Activated CD4-positive, alpha-beta T cell treated with anti-CD3 and anti-CD28 coated beads for 36 hours (primary cell): ENCODE data around the gene SPRR4. TPM values are rescaled to one million over a fixed set of nuclear protein-coding genes. Genes with fewer than 3 reads are reported as not detected.

Experiments
- ATAC-seq: fragments of 200-7000 bp; cut with Tn5 transposase; one replicate; pipeline ENCODE4 v1.10.0; 2021; ENCODE audit warnings: mild to moderate bottlenecking, moderate library complexity
- CTCF ChIA-PET: fragments of 350-600 bp; sonication (Branson Sonifier 250); formaldehyde crosslinking; loops from one replicate; lab custom pipeline; 2021; ENCODE audit warnings: antibody characterized with exemption; lab: Charles Lee
- POLR2A ChIA-PET: fragments of 350-600 bp; sonication (Branson Sonifier 250); formaldehyde crosslinking; loops from one replicate; lab custom pipeline; 2021; ENCODE audit warnings: antibody characterized with exemption, inconsistent platforms; lab: Charles Lee
- DNase-seq: peaks from one replicate; pipeline ENCODE4 v3.0.0-alpha.2; 2020
- H3K27ac Mint-ChIP-seq: one replicate; pipeline ENCODE4 v1.8.0; 2021; ENCODE audit warnings: mixed read lengths
- H3K27me3 Mint-ChIP-seq: one replicate; pipeline ENCODE4 v1.8.0; 2021; ENCODE audit warnings: mixed read lengths
- H3K36me3 Mint-ChIP-seq: one replicate; pipeline ENCODE4 v1.8.0; 2021; ENCODE audit warnings: low read depth, mixed read lengths
- H3K4me1 Mint-ChIP-seq: one replicate; pipeline ENCODE4 v1.8.0; 2021; ENCODE audit warnings: mixed read lengths
- H3K4me3 Mint-ChIP-seq: one replicate; pipeline ENCODE4 v1.8.0; 2021; ENCODE audit warnings: mild to moderate bottlenecking, moderate library complexity, mixed read lengths
- H3K9me3 Mint-ChIP-seq: one replicate; pipeline ENCODE4 v1.8.0; 2021; ENCODE audit warnings: low read depth, mixed read lengths
- intact Hi-C, 2 experiments: fragments of 100-400 bp; cut with DNase I in 1 of 2; cut with micrococcal nuclease in 1 of 2; formaldehyde crosslinking; loops; one replicate each; pipeline versions ENCODE4 v1.14.2 to v1.15.1; 2022 to 2024; cut with DNase I, micrococcal nuclease
- total RNA-seq, 2 experiments: library from RNA; stranded (reverse); gene quantifications; one replicate each; pipeline ENCODE4 v1.2.3, GENCODE V29; 2021

SPRR4 gene, protein sequence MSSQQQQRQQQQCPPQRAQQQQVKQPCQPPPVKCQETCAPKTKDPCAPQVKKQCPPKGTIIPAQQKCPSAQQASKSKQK
- total RNA-seq = not detected

DNA sequence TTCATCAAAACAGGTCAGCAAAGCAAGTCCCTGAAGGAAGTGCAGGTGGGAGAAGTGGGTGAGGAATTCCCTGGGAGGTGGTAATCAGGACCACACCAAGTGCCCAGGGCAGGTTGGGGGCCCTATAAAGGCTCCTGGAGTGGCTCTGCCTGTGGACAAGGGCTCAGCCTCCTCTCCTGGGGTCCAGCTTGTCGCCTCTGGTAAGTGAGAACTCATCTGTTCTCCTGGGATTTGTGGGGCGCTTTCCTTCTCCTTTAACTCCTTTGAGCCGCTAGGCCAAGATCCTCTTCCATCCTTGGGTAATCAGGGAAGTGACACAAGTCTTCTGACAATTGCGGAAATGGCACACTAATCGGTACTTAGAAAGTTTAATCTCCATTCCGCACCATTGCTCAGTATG is at the start of gene SPRR4:
TSS of gene SPRR4 (plus strand) at position 154 of the 400 bp plus-strand sequence. CDS start 1,243 bp downstream, outside the sequence.
- ChIA-PET POLR2A (no interaction called here), CTCF (no interaction called here)
- H3K27me3 Mint-ChIP-seq = peaks cover 15% of the 10 kb centered on the region
- H3K4me1 Mint-ChIP-seq = peaks cover 5% of the 10 kb centered on the region
- no peak within 1 kb of the TSS for H3K27ac Mint-ChIP-seq
- H3K36me3 Mint-ChIP-seq = no peaks in the 10 kb centered on the region
- ATAC-seq (no peak), DNase-seq (no peak)
- intact Hi-C loops = no loop called here
- H3K9me3 Mint-ChIP-seq = no peaks in the 10 kb centered on the region
- no peak within 1 kb of the TSS for H3K4me3 Mint-ChIP-seq

DNA sequence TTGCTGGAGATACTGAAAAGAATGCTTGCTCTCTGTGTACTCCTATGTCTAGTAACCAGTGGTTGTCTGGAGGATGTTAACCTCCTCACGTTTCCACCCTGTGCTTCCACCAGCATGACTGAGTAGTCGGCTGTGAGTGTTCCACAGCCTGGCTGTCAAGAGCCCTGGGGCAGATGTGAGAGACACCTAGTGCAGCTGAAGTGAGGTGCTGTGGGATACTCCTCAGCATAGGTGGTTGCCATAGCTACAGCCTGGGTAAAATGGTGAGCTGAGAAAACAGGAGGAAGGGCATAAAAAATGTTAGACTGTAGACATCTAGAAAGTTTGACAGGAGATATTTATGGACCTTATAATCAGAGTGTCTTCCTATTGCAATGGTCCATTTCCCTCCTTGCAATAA is 46.3 kb upstream of the SPRR4 start:
- intact Hi-C loops = no loop called here
- H3K4me3 Mint-ChIP-seq = no peak overlapping the region

DNA sequence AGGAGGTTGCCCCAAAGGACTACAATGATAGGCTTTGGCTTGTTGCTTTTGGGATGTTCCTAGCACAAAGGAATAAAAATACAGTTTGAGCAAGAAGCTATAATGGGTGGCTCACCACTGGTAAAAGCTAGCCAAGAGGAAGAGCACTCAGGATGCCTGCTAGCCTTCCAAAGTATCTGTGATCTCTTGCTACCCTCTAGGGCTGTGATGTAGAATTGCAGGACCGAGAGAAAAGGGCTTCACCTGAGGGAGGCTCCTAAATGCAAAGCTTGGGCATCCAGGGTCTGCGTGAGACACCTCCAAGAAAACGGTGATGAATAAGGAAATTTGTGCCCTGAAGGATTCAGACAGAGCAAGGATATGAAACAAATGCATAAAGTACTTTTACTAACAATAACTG is 44.4 kb upstream of the SPRR4 start:
- ChIA-PET CTCF (interaction anchor here (0.7 kb wide), 1 partner anchor 55 kb away, joined by 3 read pairs; no protein-coding TSS in a partner anchor), POLR2A (no interaction called here)
- H3K4me3 Mint-ChIP-seq = no peak overlapping the region
- no peaks in the 10 kb centered on the region for H3K9me3 Mint-ChIP-seq
- no peaks in the 10 kb centered on the region for H3K36me3 Mint-ChIP-seq
- intact Hi-C loops = loop anchor here in 1 of 2 experiments (2.0 to 5.0 kb wide), 2 partner anchors 55 to 274 kb away; no protein-coding TSS in a partner anchor
- peaks cover 24% of the 10 kb centered on the region for H3K27me3 Mint-ChIP-seq
- no peak overlapping the region for H3K27ac Mint-ChIP-seq
- DNase-seq (no peak), ATAC-seq (no peak)
- H3K4me1 Mint-ChIP-seq = no peaks in the 10 kb centered on the region

More for the DNA sequence above, 46.3 kb upstream of the SPRR4 start:
- DNase-seq (no peak), ATAC-seq (no peak)
- ChIA-PET CTCF (no interaction called here), POLR2A (no interaction called here)
- Mint-ChIP-seq H3K9me3 (no peaks in the 10 kb centered on the region), H3K27me3 (peaks cover 22% of the 10 kb centered on the region), H3K4me1 (no peaks in the 10 kb centered on the region), H3K36me3 (no peaks in the 10 kb centered on the region), H3K27ac (no peak overlapping the region)

DNA sequence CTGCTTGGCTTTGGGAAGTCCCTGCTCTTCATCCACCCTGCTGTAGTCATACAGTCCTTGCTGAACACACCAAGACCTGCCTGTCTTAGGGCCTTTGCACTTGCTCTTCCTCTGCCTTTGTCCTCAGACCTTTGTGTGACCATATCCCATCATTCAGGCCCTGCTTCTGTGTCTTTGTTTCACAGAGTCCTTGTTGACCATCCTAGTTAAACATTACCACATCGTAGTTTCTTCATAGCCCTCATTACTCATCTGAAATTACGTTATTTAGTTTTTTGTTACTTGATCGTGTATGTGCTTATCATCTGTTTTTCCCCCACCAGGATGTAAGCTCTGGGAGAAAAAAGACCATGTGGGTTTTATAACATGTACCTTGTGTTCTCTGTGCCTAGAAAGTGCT is 41.8 kb upstream of the SPRR4 start:
- no peak for ATAC-seq
- ChIA-PET POLR2A (no interaction called here), CTCF (no interaction called here)
- H3K4me1 Mint-ChIP-seq = no peaks in the 10 kb centered on the region
- no peak overlapping the region for H3K27ac Mint-ChIP-seq
- intact Hi-C loops = loop anchor here in 1 of 2 experiments (5.0 kb wide), 1 partner anchor 276 kb away; no protein-coding TSS in a partner anchor
- no peaks in the 10 kb centered on the region for H3K36me3 Mint-ChIP-seq
- peaks cover 20% of the 10 kb centered on the region for H3K27me3 Mint-ChIP-seq
- no peak for DNase-seq
- no peaks in the 10 kb centered on the region for H3K9me3 Mint-ChIP-seq
- H3K4me3 Mint-ChIP-seq = no peak overlapping the region

DNA sequence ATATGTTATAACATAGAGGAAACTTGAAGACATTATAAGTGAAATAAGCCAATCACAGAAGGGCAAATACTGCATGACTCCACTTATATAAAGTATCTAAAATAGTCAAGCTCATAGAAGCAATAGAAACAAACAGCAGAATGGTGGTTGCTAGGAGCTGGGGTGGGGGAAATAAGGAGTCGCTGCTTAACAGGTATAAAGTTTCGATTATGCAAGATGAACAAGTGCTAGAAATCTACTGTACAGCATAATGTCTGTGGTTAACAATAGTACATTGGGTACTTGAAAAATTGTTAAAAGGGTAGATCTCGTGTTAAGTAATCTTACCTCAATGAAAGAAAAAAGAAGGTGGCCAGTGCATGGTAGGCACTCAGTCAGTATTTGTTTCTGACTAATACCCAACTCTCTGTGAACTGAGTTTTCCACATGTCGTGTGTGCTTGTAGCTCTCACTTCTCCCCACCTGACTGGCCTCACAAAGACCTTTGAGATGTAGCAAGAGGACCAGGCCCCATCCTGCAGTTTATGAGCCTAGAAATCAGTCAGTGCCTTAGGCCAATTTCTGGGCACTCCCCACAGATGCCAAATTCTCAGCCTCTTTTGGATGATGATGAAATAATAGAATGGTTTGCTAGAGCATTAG is 38.2 kb upstream of the SPRR4 start:
- Mint-ChIP-seq H3K4me3 (no peak overlapping the region), H3K27me3 (peaks cover 19% of the 10 kb centered on the region), H3K9me3 (no peaks in the 10 kb centered on the region), H3K4me1 (no peaks in the 10 kb centered on the region), H3K36me3 (no peaks in the 10 kb centered on the region), H3K27ac (no peak overlapping the region)
- ChIA-PET POLR2A (no interaction called here), CTCF (interaction anchor here (0.6 kb wide), 1 partner anchor 858 kb away, joined by 3 read pairs; no protein-coding TSS in a partner anchor)
- intact Hi-C loops = no loop called here
- DNase-seq = no peak
- no peak for ATAC-seq

DNA sequence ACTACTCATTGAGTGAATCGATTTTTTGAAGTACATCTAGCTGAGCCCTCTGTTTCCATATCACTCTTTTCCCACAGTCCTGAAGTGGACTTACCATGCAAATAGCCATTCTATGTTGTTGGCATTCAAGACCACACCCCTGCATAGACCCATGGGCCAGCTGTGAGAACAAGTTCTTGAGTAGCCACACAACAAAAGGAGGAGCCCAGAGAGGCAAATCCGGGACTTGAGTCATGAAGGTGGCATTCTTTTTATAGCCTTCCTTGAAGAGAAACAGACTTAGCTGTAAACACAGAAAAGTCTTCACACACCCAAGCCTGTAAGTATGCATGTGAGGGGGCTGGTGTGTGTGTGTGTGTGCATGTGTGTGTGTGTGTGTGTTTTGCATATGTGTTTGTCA is 37.3 kb upstream of the SPRR4 start:
- no peaks in the 10 kb centered on the region for H3K4me1 Mint-ChIP-seq
- intact Hi-C loops = no loop called here
- ATAC-seq = no peak
- no peak overlapping the region for H3K4me3 Mint-ChIP-seq
- H3K36me3 Mint-ChIP-seq = no peaks in the 10 kb centered on the region
- H3K27ac Mint-ChIP-seq = no peak overlapping the region
- no peak for DNase-seq
- POLR2A ChIA-PET = no interaction called here
- peaks cover 19% of the 10 kb centered on the region for H3K27me3 Mint-ChIP-seq
- CTCF ChIA-PET = no interaction called here
- no peaks in the 10 kb centered on the region for H3K9me3 Mint-ChIP-seq

DNA sequence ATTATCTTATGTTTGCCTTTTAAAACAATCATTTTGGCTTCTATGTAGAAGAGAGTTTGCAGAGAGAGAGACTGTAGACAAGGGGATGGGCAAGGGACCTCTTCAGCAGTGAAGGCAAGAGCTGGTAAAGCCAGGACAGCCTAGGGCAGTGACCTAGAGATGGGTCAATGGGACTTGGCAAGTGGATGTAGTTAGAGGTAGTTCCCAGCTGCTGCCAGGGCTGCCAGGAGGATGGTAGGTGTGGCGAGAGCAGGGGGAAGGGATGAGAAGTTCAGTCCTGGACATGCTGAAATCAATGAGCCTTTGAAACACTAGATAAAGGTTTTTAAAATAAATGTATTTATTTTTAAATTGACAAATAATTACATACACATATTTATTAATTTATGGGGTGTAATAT is 29.8 kb upstream of the SPRR4 start:
- Mint-ChIP-seq H3K27me3 (peaks cover 14% of the 10 kb centered on the region), H3K27ac (no peak overlapping the region), H3K4me3 (no peak overlapping the region), H3K9me3 (no peaks in the 10 kb centered on the region), H3K4me1 (no peaks in the 10 kb centered on the region), H3K36me3 (no peaks in the 10 kb centered on the region)
- CTCF ChIA-PET = no interaction called here
- DNase-seq (no peak), ATAC-seq (no peak)
- intact Hi-C loops = no loop called here
- POLR2A ChIA-PET = no interaction called here

DNA sequence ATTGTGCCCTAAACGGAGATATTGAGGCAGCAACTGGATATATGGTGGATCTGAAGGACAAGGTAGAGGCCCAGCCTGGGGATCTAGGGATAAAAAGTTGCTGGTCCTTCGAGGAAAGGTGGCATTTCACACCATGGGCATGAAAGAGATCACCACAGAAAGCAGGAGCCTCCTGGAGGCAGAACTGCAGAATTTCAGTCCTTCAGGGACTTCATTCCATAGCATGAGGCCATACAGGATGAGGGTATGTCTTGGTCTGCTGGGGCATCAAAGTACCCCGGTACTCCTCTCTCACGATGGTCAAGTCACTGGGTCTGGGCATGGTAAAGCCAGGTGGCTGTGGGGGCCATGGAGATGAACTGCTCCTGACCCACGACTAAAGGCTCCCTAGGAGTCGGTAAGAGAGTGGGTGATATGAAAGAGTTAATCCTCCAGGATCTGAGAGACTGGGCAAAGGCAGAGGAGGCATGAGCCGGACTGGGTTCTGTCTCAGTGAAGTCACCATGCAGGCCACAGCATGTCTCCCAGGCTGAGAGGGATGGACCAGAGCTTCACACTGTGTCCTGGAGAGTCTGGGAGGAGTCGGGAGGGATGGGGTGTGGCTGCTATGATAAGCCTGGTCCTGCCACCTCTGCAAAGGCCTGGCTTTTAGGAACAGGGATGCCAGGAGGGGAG is 29.3 kb upstream of the SPRR4 start:
- no peak overlapping the region for H3K4me3 Mint-ChIP-seq
- H3K36me3 Mint-ChIP-seq = no peaks in the 10 kb centered on the region
- CTCF ChIA-PET = no interaction called here
- ATAC-seq (no peak), DNase-seq (no peak)
- peaks cover 16% of the 10 kb centered on the region for H3K27me3 Mint-ChIP-seq
- POLR2A ChIA-PET = no interaction called here
- H3K9me3 Mint-ChIP-seq = no peaks in the 10 kb centered on the region
- no peak overlapping the region for H3K27ac Mint-ChIP-seq
- H3K4me1 Mint-ChIP-seq = no peaks in the 10 kb centered on the region
- intact Hi-C loops = no loop called here

- peaks cover 13% of the 10 kb centered on the region for H3K27me3 Mint-ChIP-seq
- POLR2A ChIA-PET = no interaction called here
- intact Hi-C loops = no loop called here
- DNase-seq (no peak), ATAC-seq (no peak)
- no peaks in the 10 kb centered on the region for H3K9me3 Mint-ChIP-seq
- H3K4me3 Mint-ChIP-seq = no peak overlapping the region
- CTCF ChIA-PET = no interaction called here
- no peaks in the 10 kb centered on the region for H3K4me1 Mint-ChIP-seq
- no peak overlapping the region for H3K27ac Mint-ChIP-seq
- H3K36me3 Mint-ChIP-seq = no peaks in the 10 kb centered on the region
Observed at GRCh38 chr1:152942161-152942560, 28.3 kb upstream of the SPRR4 start.

DNA sequence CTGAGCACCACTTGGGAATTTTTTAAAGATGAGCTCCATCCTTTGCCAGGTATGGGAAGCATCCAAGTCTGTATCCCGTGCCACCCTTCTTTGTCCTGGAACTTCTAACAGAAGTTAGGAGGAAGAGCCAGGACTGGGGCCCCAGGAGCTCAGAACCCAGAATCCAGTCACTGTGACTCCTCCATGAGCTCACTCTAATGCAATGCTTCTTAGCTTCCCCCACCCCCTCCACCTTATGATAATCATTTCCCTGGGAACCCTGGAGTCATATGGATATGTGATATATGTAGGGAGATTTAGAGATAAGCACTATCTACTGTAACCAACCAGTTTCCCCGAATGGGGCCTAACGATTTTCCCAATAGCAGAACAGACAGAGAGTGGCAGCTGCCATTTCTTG is 24.2 kb upstream of the SPRR4 start:
- H3K27me3 Mint-ChIP-seq = peaks cover 7% of the 10 kb centered on the region
- ATAC-seq (no peak), DNase-seq (no peak)
- no peak overlapping the region for H3K27ac Mint-ChIP-seq
- H3K4me1 Mint-ChIP-seq = no peaks in the 10 kb centered on the region
- no peak overlapping the region for H3K4me3 Mint-ChIP-seq
- intact Hi-C loops = no loop called here
- no peaks in the 10 kb centered on the region for H3K36me3 Mint-ChIP-seq
- no peaks in the 10 kb centered on the region for H3K9me3 Mint-ChIP-seq
- ChIA-PET POLR2A (no interaction called here), CTCF (no interaction called here)

DNA sequence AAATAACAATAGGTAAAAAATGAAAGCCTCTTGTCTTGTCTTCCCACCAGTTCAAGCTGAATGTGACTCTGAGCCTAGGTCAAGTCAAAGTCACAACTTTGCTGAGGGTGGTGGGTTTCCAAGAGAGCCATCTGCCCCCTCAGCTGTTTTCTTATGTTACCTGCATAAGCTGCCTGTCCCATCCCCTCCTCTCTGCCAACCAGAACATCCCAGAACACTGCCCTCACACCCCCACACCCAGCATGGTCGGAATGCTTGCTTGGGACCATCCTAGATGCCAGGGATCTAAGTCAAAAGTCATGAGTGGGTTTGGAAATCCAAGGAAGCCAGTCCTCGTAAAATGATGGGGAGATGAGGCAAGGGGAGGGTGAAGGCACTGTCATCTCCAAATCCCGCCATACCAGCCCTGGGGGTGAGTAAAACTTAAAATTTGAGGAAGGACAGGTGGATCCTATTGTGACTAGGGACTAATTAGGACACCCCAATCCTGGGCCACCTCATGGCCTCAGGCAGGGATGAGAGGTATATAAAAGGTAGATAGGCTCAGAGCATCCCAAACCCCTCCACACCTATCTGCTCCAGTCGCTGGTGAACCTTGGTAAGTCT is 23.7 kb upstream of the SPRR4 start, which contains the start of gene SPRR5:
TSS of gene SPRR5 (plus strand) at position 556 of the 606 bp plus-strand sequence. CDS start 1,349 bp downstream, outside the sequence.
- CTCF ChIA-PET = no interaction called here
- Mint-ChIP-seq H3K4me1 (no peaks in the 10 kb centered on the region), H3K36me3 (no peaks in the 10 kb centered on the region), H3K27ac (no peak within 1 kb of the TSS), H3K9me3 (no peaks in the 10 kb centered on the region), H3K27me3 (peaks cover 7% of the 10 kb centered on the region), H3K4me3 (no peak within 1 kb of the TSS)
- DNase-seq = no peak
- POLR2A ChIA-PET = no interaction called here
- no peak for ATAC-seq
- intact Hi-C loops = no loop called here
